GM18870 (cell line): ENCODE results near the gene TERB1.

Experiments used
- ATAC-seq: cut with Tn5 transposase; IDR thresholded peaks from one replicate; pipeline ENCODE4 v1.9.1; 2021; ENCODE audit warnings: moderate library complexity; ENCODE audit not compliant: unreplicated experiment

The TERB1 gene

DNA sequence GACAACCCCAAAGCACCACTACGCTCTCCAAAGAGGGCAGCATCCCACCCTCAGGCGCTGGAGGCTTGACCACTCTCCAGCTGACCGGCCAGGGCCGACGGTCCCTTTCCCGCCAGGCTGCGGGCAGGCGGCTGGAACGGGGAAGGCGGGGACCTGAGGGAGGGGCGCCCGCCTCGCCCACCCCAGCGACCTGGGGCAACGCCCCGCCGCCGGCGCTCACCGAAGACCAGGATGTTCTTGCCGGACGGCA lies 50.4 kb downstream of the TERB1 start:
- ATAC-seq = no peak

DNA sequence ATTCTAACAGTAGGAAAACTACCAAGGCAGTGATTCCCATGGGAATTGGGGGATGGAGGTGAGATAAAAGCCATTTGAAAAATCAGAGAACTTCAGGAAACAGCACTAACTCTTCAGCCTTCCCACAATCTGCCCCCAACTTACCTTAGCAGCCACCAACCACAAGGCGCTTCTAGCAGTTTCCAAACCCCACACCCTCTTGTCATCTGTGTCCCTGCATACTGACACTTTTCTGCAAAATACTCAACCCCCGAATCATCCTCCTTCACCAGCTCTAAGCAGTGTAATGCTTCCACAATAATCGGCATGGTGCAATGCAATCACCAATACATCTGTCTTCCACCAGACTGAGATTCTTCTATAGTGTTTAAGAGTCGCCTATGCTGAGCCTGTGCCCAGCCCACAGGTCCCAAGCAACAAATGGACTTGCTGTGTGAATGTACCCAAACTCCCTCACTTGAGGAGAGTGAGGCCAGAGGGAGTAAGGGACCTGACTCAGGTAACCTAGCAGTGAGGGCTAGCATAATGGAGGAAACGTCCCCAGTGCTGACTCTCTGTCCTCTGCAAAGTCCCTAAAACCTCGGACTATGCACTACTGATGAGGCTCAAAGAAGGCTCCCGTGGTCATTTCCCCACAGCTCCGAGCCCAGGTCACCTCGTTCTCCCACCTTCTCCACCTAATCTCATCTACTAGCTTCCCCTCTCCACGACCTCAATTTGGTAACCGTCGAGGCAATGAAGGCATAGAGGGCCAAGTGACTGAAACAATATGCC lies 50.9 kb downstream of the TERB1 start:
- no peak for ATAC-seq

DNA sequence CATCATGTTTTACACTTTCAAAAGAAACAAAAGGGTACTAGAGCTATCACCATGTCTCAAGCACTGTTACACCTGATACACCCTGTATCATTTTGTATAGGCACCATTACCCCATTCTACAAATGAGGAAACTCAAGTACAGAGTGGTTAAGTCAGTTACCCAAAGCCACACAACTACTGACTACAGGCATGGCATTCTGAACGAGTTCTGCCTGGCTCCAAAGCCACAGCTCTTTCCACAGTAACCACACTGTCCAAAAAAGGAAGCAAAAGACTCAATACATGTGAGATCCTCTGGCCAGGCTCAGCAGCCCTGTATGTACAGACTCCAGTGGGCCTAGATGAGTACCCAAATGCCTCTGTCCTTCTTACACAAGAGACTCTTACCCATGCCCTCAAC lies 54.7 kb downstream of the TERB1 start:
- peak; percentile 51 for ATAC-seq

DNA sequence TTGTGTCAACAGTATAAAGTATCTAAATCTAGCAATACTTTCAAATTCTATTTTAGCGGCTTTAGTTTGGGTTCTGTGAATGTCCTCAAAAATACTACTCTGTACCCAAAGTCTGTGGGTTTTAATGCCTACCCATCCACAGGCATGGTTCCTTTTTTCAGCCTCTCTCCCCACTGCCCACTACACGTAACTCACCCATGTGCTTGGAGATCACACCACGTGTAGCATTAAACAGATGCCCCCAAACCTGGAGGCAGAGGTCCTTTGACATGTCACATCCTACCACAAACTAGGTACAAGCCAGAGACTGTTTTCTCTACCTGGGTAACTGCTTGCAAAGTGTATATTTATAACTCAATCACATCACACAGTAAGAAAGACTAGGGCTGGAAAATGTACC lies 55.3 kb downstream of the TERB1 start:
- ATAC-seq = no peak

DNA sequence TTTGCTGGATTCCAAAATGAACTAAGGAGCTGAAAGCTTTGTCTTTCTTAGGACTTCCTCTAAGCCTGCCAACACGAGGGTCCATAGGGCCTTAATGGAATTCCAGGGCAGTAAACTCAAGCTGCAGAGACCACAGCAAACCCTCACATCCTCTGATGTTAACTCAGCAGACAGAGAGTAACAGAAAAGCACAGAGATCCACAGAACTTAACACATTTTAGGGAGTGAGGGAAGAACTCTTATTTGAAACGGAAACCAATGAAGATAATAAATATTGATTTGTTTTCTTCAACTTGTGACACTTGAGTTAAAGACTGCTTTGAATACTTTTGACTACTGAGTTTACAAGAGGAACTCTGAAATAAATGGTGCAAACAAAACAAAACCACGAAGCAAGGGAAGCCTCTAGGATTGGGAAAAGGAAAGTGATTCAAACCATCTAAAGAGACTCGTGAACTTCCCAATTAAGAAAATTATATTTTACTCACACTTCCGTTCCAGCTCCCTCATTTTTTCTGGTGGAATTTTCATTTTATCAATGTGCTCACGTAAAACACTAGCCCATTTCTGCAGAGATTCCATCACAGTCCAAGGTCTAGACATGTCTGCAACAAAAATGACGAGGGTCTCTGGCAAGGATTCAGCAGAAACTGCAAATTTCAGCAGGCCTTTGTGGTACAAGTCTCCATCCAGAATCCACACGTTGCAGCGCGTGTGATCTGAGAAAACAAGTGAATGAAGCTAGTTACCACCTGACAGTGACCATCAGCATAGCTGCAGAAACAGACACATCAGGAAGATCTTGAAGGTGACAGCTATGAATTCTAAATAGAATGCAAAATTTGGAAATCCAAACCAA lies 59.2 kb downstream of the TERB1 start:
- ATAC-seq = no peak

DNA sequence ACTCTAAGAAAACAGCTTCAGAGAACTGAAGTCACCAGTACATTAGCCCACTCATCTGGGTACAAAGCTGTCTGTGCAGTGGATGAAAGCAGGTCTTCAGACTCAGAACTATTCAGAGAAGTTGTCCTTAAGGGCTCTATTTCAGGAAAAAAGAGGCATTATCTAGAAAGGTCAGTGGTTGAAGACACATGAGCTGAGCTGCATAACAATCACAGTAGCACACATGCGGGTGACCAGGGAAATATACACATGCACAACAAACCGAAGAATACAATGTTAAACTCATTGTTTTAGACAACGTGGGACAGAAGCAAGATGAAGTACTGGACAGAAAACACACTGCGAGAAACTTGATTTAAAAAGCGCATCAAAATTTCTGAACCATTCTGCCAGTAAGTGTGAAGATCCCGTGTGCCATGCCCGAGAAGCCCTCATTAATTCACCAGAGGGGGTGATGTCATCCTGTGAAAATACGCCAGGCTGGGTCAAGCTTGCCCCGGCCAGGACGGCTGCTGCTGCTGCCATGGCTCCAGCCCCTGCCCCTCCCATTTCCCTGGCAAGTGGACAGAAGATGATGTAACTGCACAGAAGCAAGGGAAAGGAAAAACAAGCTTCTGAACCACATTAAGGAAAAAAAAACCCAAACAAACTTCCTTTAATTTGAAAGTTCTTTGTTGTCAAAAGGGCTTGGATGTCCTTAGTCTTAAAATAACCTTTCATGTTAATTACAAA lies 60.0 kb downstream of the TERB1 start:
- no peak for ATAC-seq

DNA sequence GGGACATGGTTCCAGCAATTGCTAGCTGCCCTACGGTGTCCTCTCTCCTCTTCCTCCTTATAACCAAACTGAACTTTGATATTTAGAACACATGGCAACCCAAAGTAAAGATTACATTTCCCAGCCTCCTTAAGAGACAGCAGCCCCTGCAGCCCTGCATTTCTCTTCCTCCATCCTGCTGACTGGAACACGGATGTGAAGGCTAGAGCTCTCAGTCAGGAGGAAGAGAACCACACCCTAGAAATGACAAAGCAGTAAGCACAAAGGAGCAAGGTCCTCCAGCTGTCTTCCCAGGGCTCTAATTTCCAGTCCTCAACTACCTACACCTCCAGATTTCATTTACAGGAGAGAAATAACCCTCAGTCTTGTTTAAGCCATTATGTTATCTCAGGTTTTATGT lies 60.9 kb downstream of the TERB1 start:
- no peak for ATAC-seq

DNA sequence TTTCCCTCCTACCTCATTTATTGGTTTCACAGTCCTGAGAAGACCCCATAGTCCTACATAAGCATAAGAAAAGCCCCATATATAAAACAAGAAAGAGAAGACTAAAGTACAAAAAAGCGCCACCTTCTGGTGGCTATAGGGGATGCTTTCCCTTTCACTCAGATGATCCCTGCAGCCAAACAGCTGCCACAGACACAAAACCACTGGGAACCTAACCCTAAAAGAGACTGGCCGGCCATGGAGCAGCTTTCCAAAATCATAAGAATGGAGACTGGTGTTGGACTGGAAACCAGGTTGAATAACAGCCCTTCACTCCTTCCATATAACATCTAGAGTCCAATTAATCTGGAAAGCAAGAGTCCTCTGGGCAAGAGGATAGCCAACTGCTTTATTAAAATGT lies 61.4 kb downstream of the TERB1 start:
- no peak for ATAC-seq

DNA sequence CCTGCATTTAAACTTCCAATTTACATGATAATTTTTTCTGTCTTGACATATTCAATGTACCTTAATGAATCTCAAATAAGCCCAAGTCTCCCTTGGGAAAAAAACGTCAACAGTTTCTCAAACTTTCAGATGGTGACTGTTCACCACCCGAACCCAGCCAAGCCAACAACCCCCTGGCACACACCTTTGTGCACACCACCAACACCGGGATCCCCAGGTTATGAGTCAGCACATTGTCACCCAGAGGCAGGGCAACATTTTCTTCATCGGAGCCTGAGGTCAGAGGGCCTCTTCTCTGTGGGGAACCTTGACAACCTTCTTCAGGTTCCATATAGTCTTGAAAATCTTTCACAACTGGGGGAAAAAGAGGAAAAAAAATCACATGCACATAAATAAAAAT lies 65.5 kb downstream of the TERB1 start:
- no peak for ATAC-seq

DNA sequence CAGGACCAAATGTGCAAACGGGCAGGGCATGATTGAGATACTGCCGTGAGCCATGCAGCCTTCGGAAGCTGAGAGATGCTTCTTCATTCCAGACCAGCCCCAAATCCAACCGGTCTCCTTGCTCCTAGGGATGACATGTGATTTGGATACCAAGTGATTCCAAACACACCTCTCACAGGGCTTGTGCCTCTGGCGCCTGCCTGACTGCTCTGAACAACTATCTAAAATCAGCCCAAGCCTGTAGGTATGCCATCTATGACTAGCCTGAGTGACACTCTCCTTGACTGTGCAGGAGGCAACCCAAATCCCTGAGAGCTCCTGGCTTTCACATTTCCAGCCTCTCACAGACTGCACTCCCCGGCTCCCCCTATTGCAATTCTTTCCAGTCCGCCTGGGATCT lies 70.3 kb downstream of the TERB1 start:
- ATAC-seq = no peak

DNA sequence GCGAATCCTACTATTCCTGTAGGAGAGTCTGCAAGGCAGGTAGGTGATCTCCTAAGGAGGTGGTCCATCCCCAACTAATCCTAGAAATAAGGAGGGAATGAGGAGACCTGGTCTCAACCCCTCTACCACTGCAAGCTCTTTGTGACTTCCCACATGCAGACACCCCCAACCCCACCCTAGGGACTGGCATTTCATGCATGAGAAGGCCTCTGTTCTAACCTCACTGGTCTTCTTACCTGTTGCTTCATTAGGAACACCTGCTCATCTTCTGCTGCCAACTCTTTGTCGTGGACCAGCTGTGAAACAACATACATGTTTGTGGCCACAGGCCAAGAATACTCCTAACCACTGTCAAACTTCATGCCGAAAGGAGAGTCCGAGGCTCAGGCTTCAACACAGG lies 72.6 kb downstream of the TERB1 start:
- ATAC-seq = no peak

DNA sequence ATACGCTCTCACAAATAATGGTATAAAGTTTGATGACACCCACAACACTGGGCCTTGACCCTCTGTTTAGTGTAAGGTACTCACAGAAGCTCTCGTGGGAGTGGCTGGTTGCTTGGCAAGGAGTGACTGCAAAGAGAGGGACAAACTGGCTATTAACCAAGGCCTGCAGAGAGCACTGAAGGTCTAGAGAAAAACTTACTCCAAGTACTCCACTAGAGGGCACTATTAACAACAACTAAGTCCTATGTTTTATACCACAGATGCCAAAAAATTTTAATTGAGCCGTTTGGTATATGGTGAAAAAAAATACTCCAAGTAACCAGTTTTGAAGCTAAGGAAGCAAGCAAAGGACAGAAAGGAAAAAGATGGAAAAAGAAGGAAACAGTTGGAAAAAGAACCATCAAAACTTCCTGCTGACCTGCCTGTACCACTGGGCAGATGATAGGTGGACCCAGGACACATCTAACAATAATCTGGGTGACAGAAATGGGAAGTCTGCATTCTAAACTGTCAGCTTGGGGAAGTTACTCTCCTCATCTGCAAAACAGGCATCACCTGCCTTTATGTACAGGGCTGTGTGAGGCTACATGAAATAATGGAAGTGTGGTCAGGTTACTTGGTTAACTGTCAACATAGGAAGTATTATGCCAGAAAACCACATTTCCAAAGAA lies 73.1 kb downstream of the TERB1 start:
- ATAC-seq = no peak

DNA sequence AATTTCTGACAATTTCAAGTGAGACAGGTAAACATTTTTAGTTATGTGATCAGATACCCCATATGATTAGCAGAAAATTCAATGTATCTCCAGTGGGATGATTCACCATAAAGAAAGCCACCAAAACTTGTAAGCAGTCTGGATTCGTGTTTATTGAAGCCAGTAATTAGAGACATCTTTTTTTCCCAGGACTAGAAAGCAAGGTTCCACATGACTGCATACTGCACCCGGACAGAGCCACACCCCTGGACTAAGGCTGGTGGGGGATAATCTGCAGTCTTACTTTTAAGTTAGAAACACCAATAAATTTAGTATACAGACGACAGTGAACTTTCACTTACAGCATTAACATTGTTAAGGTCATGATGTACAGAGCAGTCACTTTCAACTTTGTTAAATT lies 80.6 kb downstream of the TERB1 start:
- no peak for ATAC-seq

DNA sequence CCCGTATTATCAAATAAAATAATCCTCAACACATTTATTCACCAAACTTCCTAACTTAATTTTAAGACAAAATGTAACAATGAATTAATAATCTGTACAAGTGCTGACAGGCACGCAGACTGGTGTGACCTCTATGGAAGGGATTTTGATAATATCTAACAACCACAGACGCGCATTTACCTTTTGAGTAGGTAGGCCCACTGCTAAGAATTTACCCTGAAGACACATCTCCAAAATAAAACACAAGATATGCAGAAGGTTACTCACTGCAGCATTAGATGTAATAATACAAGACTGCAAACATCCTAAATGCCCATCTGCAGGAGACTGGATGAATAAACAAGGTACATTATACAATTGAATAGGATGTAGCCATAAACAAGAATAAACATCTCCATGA lies 82.1 kb downstream of the TERB1 start:
- no peak for ATAC-seq

DNA sequence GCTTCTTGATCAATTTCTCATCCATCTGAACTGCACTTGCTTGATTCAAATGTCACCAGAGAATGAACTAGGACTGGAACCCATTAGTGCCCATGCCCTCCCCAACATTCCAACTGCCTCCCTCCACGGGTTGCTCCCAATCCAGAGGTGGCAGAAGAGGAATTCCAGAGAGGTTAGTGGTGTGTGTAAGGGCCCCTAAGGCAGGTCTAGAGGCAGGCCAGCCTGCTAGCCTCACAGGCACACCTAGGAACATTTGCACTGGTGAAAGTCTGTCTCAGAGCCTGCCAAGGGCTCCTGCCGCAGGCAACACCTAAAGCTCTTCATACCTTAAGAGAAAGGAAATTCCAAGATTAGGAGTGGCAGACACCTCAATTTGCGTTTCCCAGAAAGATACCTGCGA lies 83.6 kb downstream of the TERB1 start:
- no peak for ATAC-seq

DNA sequence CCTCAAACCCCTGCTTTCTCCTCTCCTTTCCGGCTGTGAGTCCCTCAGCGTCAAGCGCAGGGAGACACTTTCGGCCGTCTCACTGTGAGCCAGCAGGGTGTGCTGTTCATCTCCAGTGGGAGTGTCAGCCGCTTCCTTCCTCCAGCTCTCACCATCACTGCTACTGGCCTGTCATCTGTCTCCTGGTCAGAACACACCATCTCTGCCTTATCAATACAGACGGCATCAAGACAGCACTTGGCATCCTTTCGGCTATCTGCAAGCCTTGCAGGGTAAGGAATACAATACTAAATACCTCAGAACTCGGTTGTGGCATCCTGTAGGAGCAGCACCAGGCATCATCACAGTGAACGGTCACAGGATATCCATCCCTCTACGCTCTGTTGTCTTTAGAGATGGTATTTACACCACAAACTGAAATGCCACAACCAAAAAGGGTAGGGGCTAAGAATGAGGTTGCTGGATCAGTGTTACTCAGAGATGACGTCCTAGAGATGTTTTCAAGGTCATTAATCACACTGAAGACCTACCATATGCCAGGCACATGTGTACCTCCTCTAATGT lies 84.2 kb downstream of the TERB1 start:
- ATAC-seq = no peak

DNA sequence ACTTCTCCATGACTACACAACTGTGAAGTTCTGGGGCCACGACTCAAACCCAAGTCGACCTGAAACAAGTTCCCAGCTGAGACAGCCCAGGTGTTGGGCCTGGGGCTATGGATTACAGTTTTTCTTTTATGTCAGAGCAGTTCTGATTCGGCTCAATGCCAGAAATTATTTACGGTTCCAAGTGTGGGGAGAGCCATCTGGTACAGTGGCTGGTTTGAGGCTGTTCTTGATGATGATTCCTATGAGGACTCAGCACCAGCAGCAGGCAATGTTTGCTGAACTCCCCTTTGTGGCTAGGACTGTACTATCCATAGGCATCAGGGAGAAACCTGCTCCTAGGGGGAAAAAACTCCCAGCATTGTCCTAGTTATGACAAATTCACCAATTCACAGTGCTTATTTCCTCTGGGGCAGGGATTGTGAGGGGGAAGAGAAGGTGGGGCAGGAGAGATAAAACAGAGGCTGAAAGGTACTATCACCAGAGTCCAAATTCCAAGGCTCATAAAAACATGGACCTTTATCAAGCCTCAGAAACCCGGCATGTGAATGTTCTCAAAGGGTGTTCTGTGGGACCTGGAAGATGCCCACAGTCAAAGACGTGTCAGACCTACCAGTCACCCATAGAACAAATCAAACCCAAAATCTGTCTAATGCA lies 86.6 kb downstream of the TERB1 start:
- no peak for ATAC-seq

DNA sequence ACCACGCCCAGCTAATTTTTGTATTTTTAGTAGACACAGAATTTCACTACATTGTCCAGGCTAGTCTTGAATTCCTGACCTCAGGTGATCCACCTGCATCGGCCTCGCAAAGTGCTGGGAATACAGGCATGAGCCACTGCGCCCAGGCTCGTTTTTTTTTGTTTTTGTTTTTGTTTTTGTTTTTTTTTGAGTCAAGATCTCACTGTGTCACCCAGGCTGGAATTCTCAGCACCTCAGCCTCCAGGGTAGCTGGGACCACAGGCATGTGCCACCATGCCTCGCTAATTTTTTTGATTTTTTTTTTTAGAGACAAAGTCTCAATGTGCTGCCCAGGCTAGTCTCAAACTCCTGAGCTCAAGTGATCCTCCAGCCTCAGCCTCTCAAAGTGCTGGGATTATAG lies 87.3 kb downstream of the TERB1 start:
- no peak for ATAC-seq

DNA sequence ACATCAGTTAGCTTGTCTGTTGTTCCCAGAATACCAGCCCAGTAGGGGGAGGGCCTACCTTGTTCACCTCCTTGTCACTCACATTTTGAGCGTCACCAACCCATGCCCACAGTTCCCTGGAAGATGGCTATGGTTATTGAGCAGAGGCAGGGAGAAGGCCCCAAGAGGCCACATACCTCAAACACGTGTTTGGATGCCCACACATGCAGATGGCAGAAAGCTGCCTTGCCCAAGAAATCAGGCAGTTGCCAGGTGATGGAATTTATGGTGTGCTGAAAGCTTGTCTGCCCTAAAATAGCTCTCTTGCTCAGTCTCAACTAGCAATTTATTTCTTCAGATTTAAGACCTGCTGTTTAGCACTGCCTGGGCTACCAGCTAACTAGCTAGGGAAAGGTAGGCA lies 88.3 kb downstream of the TERB1 start:
- no peak for ATAC-seq

DNA sequence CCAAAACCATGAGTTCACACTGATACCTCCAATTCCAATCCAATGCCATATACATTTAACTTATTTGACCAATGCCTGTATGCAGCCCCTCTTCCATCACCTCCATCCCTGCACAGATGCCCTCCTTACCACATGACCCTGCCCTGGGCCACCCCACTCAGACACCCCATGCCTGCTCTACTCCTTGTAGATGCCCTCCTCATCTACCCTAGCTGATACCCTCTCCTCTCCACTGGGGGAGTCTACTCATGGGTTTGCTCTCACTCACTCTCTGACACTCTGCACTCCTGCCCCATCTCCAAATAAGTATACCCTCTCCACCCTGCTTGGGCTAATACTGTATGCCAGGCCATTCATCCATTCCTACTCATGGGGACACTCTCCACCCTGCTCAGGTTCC lies 88.9 kb downstream of the TERB1 start:
- no peak for ATAC-seq

DNA sequence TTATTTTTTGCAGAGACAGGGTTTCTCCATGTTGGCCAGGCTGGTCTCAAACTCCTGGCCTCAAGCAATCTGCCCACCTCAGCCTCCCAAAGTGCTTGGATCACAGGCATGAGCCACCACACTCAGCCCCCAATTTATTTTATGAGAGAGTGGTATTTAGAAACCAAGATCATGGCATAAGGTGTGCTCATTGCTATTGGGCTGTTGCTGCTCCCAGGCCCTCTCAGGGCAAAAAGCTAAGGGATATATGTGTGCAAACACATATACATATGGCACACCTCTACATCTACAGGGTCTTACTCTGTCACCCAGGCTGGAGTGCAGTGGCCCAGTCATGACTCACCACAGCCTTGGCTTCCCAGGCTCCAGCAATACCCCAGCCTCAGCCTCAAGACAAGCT lies 89.8 kb downstream of the TERB1 start:
- ATAC-seq = no peak
